ENCODE results near the gene SPTBN4. TPM values are rescaled to one million over a fixed set of nuclear protein-coding genes. Genes with fewer than 3 reads are reported as not detected.

Gene SPTBN4
- total RNA-seq, 6 donors from 2014 or later = 0.33 to 8.4 (median 0.67) TPM

DNA sequence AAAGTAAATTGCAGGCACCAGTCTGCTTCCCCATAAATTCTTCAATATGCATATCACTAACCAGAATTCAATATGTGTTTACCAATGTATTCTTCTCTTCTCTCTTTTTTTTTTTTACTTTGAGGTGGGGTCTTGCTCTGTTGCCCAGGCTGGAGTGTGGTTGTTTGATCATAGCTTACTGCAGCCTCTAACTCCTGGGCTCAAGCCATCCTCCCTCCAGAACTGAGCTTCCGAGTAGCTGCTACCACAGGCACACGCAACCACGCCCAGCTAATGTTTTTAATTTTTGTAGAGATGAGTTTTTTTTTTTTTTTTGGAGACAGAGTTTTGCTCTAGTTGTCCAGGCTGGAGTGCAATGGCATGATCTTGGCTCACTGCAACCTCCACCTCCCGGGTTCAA, 151.2 kb downstream of the SPTBN4 start:
- Histone ChIP-seq H3K27ac (no peak overlapping the region), H3K4me3 (no peak overlapping the region), H3K9me3 (no peaks in the 10 kb centered on the region), H3K27me3 (peaks cover 0 to 9% (median 0%) of the 10 kb centered on the region in 4 donors), H3K4me1 (peaks cover 13 to 24% (median 18%) of the 10 kb centered on the region in 4 donors), H3K36me3 (peaks cover 3 to 28% (median 14%) of the 10 kb centered on the region in 4 donors)
- WGBS, 2 donors = 91 to 98% methylated on average over 4 of the region's 4 CpGs
- ATAC-seq (ENCODE audit: low FRiP score in 2 of 2) (no peak), DNase-seq (no peak)
- no peak for TF ChIP-seq EP300 (IDR thresholded peaks at IDR 0.05)
- TF ChIP-seq, protein P1, sequence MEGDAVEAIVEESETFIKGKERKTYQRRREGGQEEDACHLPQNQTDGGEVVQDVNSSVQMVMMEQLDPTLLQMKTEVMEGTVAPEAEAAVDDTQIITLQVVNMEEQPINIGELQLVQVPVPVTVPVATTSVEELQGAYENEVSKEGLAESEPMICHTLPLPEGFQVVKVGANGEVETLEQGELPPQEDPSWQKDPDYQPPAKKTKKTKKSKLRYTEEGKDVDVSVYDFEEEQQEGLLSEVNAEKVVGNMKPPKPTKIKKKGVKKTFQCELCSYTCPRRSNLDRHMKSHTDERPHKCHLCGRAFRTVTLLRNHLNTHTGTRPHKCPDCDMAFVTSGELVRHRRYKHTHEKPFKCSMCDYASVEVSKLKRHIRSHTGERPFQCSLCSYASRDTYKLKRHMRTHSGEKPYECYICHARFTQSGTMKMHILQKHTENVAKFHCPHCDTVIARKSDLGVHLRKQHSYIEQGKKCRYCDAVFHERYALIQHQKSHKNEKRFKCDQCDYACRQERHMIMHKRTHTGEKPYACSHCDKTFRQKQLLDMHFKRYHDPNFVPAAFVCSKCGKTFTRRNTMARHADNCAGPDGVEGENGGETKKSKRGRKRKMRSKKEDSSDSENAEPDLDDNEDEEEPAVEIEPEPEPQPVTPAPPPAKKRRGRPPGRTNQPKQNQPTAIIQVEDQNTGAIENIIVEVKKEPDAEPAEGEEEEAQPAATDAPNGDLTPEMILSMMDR (IDR thresholded peaks at IDR 0.05) = no peak

DNA sequence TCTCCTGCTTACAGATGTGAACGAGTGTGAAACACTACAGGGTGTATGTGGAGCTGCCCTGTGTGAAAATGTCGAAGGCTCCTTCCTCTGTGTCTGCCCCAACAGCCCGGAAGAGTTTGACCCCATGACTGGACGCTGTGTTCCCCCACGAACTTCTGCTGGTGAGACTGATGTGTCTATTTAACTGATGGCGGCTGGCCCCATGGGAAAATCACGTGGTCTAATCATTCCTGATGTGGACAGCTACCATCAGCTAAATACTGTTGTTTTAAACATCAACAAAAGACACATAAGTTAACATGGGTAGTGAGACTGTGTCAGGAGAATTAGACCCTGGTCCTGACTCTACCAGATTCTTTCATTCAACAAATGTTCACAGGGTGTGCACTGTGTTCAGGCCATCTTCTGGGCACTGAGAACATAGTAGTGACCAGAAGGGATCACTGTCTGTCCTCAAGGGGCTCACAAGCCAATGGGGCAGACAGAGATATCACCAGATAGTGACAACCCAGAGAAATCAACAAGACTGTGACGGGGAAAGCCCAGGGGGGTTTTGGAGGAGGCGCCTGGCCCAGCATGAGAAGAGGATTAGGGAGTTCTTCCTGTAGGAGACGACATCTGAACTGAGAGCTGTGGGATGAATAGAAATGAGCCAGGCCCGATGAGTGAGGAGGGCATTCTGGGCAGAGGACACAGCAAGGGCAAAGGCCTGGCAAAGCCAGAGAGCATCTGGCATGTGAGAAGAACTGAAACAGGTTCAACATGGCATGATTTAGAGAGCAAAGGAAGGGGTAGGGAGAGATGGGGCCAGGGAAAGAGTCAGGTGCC, 152.7 kb downstream of the SPTBN4 start:
- DNase-seq = no peak
- TF ChIP-seq EP300 (IDR thresholded peaks at IDR 0.05) (no peak), POLR2A (IDR thresholded peaks at IDR 0.05) (no peak), POLR2AphosphoS5 (IDR thresholded peaks at IDR 0.05) (no peak)
- TF ChIP-seq, protein P1 (IDR thresholded peaks at IDR 0.05) = no peak
- peaks cover 3 to 37% (median 18%) of the 10 kb centered on the region in 4 donors for H3K36me3 ChIP-seq
- H3K9me3 ChIP-seq = no peaks in the 10 kb centered on the region
- H3K27me3 ChIP-seq = peaks cover 0 to under 1% (median 0%) of the 10 kb centered on the region in 4 donors
- H3K27ac ChIP-seq = no peak overlapping the region
- no peak for ATAC-seq (ENCODE audit: low FRiP score in 2 of 2)
- H3K4me1 ChIP-seq = peaks cover 4 to 17% (median 6%) of the 10 kb centered on the region in 4 donors
- no peak overlapping the region for H3K4me3 ChIP-seq
- 73 to 78% methylated on average over 11 of the region's 11 CpGs for WGBS, 2 donors

DNA sequence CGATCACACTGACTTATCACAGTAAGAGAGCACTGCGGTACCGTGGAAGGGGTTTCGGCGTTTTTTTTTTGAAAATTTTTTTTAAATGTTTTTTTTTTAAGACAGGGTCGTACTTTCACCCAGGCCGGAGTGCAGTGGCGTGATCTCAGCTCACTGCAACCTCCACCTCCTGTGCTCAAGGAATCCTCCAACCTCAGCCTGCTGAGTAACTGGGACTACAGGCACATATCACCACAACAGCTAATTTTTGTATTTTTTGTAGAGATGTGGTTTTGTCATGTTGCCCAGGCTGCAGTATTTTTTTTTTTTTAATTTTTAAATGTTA, 153.3 kb downstream of the SPTBN4 start:
- peaks cover 3 to 37% (median 18%) of the 10 kb centered on the region in 4 donors for H3K36me3 ChIP-seq
- ATAC-seq (ENCODE audit: low FRiP score in 2 of 2) (no peak), DNase-seq (no peak)
- peaks cover 0 to 12% (median 2%) of the 10 kb centered on the region in 4 donors for H3K4me1 ChIP-seq
- H3K27me3 ChIP-seq = no peaks in the 10 kb centered on the region
- no peak overlapping the region for H3K4me3 ChIP-seq
- H3K27ac ChIP-seq = no peak overlapping the region
- WGBS, 2 donors = 94 to 95% methylated on average over 8 of the region's 8 CpGs
- TF ChIP-seq EP300 (IDR thresholded peaks at IDR 0.05) (no peak), POLR2AphosphoS5 (IDR thresholded peaks at IDR 0.05) (no peak), POLR2A (IDR thresholded peaks at IDR 0.05) (no peak)
- TF ChIP-seq, protein P1 (IDR thresholded peaks at IDR 0.05) = no peak
- H3K9me3 ChIP-seq = no peaks in the 10 kb centered on the region

DNA sequence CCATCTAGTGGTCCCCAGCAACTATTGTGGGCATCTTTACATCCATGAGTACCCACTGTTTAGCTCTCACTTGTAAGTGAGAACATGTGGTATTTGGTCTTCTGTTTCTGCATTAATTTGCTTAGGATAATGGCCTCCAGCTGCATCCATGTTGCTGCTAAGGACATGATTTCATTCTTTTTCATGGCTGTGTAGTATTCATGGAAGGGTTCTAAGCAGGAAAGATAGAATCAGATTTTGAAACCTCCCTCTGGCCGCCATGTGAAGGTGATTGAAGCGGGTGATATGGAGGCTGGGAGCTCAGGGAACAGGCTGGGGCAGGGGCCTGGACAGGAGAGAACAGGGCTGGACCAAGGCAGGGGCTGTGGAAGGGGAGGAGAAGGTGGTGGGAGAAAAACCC, 154.5 kb downstream of the SPTBN4 start:
- TF ChIP-seq EP300 (IDR thresholded peaks at IDR 0.05) (no peak), POLR2AphosphoS5 (IDR thresholded peaks at IDR 0.05) (no peak), POLR2A (IDR thresholded peaks at IDR 0.05) (no peak)
- TF ChIP-seq, protein P1 (IDR thresholded peaks at IDR 0.05) = no peak
- H3K4me3 ChIP-seq = no peak overlapping the region
- 72 to 88% methylated on average over 2 of the region's 2 CpGs for WGBS, 2 donors
- no peak for ATAC-seq (ENCODE audit: low FRiP score in 2 of 2)
- H3K9me3 ChIP-seq = no peaks in the 10 kb centered on the region
- no peaks in the 10 kb centered on the region for H3K27me3 ChIP-seq
- peaks cover 6 to 46% (median 23%) of the 10 kb centered on the region in 4 donors for H3K36me3 ChIP-seq
- no peak for DNase-seq
- peaks cover 0 to 7% (median 0%) of the 10 kb centered on the region in 4 donors for H3K4me1 ChIP-seq
- no peak overlapping the region for H3K27ac ChIP-seq

All from upper lobe of left lung (tissue), 6 donors.